Right kidney (tissue), 1 donor: ENCODE results near the gene HS3ST3B1.
A peak's percentile ranks its signal among the peaks of the same experiment; 100 is the strongest.

ENCODE experiments used
- DNase-seq: peaks from one replicate; pipeline ENCODE4 v3.0.0-alpha.2; 2016

The HS3ST3B1 gene

DNA sequence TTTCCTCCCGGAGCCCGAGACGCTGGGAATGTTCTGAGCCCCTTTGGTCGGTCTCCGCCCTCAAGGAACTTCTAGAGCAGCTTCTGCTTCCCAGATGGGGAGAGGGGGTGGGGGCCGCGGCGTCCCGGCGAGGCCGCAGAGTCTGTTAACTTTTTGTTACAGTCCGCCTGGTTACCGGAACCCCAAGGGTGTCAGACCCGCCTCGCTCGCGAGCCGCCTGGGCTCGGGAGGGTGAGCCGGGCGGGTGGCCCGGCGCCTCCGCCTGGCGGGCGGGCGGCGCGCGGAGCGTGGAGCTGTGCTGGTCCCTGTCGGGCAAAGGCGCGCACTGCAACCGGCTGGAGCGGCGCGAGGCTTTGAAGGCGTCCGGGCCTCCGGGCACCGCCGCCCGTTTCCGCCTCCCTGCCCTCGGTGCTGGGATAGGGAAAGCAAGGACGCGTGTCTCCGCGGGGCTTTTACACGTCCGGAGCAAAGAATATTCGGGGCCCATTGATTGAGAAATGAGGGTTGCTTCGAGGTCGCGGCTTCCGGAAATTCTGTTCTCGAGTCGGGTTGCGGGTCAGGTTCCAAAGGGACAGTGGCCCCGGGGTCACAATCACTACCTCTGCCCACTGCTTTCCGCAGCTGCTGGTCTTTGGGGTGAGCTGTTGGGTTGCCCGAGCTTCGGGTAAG is 1.7 kb downstream of the HS3ST3B1 start:
- DNase-seq: peak; percentile 90

DNA sequence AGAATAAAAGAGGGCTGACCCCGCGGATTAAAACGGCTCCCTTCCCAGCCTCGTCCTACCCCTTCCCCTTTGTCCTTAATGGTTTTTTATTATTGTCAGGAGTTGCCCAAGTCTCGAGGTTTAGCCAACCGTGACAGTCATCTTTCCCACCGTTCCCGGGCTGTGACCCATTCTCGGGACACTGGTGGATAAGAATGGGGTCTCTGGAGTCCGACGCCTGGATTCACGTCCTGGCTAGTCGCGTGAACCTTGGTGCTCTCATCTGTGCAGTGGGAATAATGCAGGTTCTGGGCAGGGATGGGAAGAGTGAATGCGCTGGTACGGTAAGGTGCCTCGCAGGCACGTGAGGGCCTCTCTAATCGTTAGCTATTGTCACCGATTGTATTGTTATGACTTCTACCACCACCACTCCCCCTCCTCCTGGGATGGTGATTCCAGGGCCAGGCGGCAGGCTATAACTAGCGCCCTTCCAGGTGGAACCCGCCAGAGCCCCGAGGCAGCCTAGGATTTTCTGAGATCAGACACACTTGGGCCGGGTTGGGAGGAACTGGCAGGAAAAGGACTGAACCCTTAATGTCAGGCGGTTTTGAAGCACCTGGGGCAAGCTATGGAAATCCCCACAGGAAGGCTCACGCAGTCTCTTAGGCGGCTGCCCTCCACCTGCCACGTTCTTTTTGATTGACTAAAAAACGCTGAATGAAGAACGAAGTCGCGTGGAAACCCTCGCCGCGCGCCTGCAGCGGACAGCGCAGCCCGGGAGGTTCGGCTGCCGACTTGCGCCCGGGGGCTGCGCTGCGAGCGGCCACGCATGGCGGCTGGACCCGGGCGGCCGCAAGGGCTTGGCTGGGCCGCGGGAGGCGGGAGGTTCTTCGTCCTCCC is 2.7 kb downstream of the HS3ST3B1 start:
- peak; percentile 77 for DNase-seq

DNA sequence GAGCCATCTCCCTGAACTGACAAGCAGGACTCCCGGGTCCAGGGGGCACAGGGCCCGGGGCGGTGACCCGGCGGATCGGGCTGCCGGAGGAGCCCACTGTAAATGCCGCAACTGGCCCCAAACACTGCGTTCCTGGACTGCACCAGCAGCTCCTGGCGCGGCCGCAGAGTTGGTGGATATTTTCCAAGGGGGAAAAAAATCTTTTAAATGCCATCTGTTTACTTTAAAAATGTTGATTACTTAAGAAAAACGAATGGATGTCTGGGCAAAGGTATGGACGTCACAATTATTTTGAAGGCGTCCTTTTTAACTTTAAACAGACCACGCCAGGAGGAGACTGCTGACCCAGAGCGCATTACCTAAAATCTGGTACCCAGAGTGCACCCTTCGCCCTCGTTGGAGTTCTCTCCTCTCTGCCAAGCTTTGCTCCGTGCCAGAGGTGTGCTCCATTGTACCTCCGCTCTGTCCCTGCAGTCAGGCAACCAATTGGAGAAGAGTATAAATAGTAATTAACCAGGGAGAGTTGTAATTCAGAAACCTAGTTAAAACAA is 3.4 kb downstream of the HS3ST3B1 start:
- DNase-seq: no peak

GRCh38 chr17:14304773-14305517 is 4.1 kb downstream of the HS3ST3B1 start:
- DNase-seq: no peak

DNA sequence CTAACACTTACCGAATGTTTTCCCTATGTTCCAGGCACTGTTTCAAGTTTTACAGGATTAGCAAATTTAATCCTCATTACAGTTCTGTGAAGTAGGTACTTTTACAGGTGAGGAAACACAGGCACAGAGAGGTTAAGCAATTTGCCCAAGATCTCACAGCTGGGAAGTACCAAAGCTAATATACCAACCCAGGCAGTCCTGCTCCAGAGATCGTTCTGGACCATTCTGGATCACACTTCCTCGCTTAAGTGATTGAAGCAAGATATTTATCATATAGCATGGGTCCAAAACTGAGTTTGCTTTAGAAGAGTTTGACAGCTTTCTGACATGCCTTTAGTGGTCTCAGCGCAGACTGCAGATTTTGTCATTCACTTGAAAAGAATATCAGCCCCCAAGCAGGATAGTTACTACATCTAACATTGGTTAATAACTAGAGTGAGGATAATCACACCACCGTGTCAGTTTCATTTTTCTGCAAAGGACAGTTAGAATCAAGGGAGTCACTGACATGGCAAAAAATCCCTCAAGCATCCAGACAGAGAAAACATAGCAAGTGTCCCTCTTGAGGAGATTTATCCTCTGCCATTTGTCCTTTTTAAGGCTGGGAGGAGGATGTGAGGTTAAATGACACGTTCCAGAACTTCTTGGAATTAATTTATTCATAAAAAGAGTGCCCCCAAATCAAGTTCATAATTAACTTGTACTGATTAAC is 5.1 kb downstream of the HS3ST3B1 start:
- no peak for DNase-seq

DNA sequence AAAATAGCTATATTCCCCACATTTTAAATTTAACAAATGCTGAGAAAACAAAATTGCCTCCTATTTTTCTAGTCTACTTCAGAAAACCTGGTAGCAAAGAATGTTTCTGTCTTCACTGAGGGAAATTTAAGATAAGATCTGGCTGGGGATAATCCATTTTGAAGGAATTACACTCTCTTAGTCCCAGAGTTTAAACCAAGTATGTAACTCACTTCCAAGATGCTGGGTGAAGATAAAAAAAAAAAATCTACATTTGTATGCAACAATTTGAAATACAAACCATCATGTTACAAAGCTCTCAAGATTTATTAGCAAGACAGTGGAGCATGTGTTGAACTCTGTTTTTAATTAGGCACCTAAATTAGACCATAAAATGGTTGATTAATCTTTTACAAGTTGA is 5.7 kb downstream of the HS3ST3B1 start:
- no peak for DNase-seq

DNA sequence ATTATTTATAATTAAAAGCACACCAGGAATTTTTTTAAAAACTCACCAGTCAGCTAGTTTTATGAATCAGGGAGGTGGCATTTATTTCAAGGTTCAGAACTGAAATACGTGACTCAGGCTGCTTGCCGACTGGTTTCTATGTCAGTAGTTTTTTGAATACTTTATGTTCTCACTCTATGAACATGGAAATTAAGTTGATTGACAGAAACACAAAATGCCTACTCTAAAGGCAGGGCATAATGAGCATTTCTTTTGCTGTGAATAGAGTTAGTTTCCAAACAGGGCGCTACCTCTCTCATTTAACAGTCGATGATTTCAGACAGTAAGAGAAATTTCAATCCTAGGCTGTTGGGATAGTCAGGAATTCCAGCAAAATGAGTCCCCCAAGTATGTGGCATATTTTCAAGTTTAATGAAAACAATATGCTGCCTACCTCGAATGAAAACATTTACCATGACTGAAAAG is 6.7 kb downstream of the HS3ST3B1 start:
- DNase-seq: no peak

DNA sequence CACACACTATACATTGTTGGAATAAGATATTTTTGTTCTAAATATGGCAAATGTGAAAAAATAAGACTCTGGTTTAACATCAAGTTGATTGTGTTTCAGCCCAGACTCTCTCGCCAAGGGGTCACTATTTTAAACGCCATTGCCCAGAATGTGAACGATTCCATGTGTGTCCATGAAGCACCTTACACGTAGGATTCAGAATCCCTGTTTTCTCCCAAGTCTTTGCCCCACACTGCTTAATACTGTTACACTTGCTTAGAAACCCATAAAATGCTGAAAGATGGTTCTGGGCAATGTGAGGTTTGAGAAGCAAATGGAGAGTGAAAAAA is 7.7 kb downstream of the HS3ST3B1 start:
- no peak for DNase-seq

DNA sequence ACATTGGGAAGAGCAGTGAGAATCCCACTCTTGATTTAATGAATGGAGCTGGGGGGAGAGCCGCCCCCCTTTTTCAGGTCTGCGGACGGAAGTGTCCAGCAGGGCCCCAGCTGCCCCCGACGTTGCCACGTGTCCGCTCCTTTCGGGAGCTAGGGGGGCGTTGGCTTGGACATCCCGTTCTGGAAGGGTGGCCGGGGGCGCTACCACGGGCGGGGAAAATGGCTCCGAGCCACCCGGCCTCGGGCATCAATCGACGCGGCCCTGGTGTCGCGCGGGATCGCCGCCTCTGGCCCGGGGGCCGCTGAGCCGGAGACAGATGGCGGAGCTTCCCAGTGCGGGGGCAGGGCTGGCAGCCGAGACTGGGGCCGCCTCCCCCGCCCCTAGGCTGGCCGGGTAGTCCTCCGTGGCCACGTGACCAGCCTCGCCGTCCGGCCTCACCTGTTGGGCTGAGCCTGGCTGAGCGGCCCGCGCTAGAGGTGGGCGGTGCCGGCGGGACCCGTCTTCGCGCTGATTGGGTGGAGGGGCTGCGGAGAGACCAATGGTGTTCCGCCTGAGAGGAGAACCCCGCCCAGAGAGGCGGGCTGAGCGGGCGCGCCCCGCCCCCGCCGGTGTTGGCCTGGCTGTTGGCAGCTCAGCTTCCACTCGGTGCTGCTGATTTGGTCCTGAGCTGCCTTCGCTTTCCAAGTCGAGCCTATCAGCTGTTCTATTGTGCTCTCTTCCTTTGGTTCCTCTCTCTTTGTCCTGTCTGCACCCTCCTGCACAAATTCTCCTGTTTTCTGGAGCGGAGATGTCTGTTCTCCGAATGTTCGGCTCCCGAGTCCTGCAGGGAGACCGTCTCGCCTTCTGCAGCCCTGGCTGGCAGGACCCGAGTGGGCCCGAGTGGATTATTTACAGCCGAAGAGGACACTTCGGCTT is 8.3 kb downstream of the HS3ST3B1 start:
- DNase-seq: peak; percentile 94

GRCh38 chr17:14310101-14310500 is 9.2 kb downstream of the HS3ST3B1 start:
- no peak for DNase-seq

DNA sequence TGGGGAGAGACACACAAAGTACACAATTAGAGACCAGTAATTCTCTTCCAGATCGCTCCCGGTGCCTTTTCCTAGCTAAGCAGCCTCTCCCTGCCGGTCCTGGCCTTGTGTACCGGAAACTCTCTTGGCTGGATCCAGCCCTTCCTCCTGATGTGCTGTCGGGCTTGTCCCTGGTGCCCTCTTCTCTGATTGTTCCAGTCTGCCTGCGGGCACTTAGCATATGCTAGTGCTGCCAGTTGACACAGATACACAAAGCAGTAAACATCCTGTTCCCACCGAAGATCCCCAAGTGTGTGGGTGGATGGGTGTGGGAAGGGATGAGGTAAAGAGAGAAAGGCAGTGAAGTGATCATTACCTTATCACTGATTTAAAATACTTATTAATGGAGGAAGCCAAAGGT is 9.7 kb downstream of the HS3ST3B1 start:
- DNase-seq: no peak

- no peak for DNase-seq
These were observed 10.4 kb downstream of the HS3ST3B1 start for GRCh38 chr17:14311186-14311705.

DNA sequence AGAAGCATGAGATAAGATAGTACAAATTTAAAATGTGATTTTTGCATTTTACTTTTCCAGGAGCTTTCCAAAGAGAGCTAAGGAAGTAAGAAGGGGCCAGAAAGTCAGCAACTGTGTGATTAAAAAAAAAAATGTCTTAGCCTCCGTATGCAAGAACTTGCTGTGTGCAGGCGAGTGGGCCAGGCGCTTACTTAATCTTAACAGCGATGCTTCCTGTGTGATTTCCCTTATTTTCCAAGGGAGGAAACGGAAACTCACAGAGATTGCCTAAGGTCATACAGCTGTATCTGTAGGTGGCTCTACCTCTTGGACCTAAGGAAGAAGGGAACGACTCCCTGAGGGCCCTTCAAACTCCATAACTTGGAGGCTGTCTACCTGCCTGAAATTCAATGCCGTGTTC is 11.1 kb downstream of the HS3ST3B1 start:
- DNase-seq: no peak

DNA sequence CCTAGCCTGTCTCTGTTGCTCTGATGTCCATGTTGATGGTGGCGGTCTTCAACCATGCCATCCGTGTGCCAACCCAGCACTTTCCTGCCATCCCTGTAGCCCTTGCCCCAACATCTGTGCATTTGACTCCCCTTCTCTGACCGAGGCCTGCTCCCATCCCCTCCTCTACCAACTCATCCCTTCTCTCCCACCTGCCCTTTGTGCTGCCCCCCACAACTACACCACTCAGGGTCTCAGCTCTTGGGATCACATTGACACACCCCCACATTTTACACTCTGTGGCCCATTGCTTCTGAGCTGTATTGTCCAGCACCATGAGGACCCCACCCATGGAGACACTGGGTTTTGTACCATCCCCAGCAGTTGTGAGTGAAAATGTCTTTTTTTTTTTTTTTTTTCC is 11.6 kb downstream of the HS3ST3B1 start:
- DNase-seq: no peak

DNA sequence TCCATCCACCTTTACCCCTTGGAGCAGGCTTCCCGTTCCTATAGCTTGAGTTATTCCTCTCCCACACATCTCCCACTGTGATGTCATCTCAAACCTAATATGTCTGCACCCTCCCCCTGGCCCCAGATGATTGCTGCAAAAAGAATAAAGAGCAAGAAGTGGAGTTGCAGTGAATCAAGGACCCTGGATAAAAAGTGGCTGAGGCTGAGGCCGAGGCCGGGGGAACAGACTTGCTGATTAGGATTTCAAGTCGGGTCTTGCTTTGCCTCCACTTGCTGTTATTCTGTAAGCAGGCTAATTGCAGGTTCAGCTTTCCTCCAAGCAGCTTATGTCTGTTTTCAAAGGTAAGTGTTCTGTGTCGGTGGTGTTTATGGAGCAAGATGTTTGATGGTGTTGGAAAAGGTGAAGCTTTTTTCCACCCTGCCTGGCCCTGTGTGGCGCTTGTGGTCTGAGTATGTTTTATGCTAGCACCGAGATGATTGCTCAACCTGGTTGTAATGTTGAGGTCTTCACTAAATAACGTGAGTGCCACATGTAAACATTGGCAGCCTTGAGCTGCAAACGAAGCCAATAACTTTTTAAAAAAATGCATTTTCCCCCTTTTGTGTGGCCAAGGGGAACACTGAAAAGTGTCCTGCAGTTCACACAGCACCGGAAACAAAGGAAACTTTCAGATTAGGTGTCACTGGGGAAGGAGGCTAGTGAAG is 15.4 kb downstream of the HS3ST3B1 start:
- no peak for DNase-seq

GRCh38 chr17:14317383-14317782 is 16.5 kb downstream of the HS3ST3B1 start:
- DNase-seq: no peak

- DNase-seq: no peak
These were observed 17.4 kb downstream of the HS3ST3B1 start for GRCh38 chr17:14318109-14318917.

GRCh38 chr17:14318918-14319205 is 18.0 kb downstream of the HS3ST3B1 start:
- no peak for DNase-seq

- DNase-seq: no peak
These were observed 19.2 kb downstream of the HS3ST3B1 start for GRCh38 chr17:14320098-14320497.
